SKM-1 treated with dmso at 0.1 percent for 144 hours (cell line): ENCODE results near the gene PCDHGA2.
A peak's percentile ranks its signal among the peaks of the same experiment; 100 is the strongest.
"Not testable (repeated sequence)": the region's sequence is repeated elsewhere in the genome, so short reads cannot be mapped to it uniquely, and the experiment has no call there.

Experiments
- DNase-seq: peaks from one replicate; lab custom pipeline; 2025; ENCODE audit not compliant: unreplicated experiment; lab: John Stamatoyannopoulos, UW

The PCDHGA2 gene

GRCh38 chr5:141346017-141346416, 7.5 kb downstream of the PCDHGA2 start:
- not testable (repeated sequence) for DNase-seq

DNA sequence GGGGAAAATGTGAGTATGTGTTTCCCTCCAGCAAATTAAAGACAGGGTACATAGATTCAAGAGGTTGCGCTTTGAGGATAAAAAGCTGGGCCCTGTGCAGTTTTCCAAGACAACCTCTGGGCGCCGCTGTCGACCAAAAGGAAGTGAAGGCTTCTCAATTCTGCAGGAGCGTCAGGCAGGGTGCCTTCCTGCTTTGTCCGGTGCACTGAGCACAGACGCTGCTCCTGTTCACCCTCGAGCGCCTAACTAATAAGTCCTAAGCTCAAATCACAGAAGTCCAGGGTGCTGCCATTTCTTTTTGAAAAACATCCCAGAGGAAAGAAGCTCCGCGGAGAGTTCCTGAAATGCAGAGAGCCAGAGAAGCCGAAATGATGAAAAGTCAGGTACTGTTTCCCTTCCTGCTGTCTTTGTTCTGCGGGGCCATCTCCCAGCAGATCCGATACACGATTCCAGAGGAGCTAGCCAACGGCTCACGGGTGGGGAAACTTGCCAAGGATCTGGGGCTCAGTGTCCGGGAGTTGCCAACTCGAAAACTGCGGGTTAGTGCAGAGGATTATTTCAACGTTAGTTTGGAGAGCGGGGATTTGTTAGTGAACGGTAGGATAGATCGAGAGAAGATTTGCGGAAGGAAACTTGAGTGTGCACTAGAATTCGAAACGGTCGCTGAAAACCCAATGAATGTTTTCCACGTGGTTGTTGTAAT, 11.5 kb downstream of the PCDHGA2 start, which contains the start of gene PCDHGB1:
Gene PCDHGB1 (plus strand): TSS at position 183 of the 703 bp plus-strand sequence. CDS start 162 bp downstream, at position 345.
- peak; percentile 8 for DNase-seq

DNA sequence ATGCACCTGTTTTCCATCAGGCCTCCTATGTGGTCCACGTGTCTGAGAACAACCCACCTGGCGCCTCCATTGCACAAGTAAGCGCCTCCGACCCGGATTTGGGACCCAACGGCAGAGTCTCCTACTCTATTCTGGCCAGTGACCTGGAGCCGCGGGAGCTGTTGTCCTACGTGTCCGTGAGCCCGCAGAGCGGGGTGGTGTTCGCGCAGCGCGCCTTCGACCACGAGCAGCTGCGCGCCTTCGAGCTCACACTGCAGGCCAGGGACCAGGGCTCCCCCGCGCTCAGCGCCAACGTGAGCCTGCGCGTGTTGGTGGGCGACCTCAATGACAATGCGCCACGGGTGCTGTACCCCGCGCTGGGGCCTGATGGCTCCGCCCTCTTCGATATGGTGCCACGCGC, 13.0 kb downstream of the PCDHGA2 start:
- no peak for DNase-seq

GRCh38 chr5:141354900-141355469, 16.4 kb downstream of the PCDHGA2 start, which contains the start of gene PCDHGA4:
Gene PCDHGA4 (plus strand): TSS chr5:141355021. CDS start chr5:141355108, 87 bp downstream.
- no peak for DNase-seq

GRCh38 chr5:141355641-141356040, 17.1 kb downstream of the PCDHGA2 start:
- DNase-seq = no peak

DNA sequence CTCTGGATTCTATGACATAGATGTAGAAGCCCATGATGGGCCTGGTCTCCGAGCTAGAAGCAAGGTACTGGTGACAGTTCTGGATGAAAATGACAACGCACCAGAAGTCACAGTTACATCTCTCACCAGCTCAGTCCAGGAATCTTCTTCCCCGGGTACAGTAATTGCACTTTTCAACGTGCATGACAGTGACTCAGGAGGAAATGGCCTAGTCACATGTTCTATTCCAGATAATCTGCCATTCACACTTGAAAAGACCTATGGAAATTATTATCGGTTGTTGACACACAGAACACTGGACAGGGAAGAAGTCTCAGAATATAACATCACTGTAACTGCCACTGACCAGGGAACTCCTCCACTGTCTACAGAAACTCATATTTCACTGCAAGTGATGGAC, 17.6 kb downstream of the PCDHGA2 start:
- no peak for DNase-seq

DNA sequence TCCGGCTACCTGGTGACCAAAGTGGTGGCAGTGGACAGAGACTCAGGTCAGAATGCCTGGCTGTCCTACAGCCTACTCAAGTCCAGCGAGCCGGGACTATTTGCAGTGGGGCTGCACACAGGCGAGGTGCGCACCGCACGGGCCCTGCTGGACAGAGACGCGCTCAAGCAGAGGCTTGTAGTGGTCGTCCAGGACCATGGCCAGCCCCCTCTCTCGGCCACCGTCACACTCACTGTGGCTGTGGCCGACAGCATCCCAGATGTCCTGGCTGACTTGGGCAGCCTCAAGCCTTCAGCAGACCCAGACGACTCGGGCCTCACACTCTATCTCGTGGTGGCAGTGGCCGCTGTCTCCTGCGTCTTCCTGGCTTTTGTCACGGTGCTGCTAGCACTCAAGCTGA, 18.4 kb downstream of the PCDHGA2 start:
- DNase-seq = no peak

DNA sequence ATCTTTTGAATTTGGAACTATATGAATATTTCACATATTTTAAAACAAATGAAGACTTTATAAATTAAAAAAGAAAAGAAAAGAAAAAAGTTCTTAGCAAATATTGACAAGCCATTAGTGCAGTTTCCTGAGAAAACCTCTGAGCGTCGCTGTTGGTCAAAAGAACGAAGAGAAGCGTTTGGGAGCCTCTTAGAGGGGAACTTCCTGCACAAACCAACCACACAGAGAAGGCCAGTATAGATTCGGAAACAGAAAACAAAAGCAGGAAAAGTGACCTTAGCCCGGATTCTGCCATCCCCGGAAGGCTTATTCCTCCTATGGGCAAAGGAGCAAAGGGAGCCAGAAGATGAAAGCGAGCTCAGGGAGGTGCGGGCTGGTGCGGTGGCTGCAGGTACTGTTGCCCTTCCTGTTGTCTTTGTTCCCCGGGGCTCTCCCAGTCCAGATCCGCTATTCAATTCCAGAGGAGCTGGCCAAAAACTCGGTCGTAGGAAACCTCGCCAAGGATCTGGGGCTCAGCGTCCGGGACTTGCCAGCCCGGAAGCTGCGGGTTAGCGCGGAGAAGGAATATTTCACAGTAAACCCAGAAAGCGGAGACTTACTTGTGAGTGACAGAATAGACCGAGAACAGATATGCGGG, 21.3 kb downstream of the PCDHGA2 start, which contains the start of gene PCDHGB2:
Gene PCDHGB2 (plus strand): TSS at position 205 of the 637 bp plus-strand sequence. CDS start 142 bp downstream, at position 347.
- DNase-seq = no peak

DNA sequence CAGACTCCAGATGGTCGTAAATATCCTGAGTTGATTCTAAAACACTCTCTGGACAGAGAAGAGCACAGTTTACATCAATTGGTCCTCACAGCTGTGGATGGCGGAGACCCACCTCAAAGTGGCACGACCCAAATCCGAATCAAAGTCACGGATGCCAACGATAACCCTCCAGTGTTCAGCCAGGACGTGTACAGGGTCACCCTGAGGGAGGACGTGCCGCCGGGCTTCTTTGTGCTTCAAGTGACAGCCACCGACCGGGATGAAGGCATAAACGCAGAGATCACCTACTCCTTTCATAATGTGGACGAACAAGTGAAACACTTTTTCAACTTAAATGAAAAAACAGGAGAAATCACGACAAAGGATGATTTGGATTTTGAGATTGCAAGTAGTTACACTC, 22.1 kb downstream of the PCDHGA2 start:
- no peak for DNase-seq

DNA sequence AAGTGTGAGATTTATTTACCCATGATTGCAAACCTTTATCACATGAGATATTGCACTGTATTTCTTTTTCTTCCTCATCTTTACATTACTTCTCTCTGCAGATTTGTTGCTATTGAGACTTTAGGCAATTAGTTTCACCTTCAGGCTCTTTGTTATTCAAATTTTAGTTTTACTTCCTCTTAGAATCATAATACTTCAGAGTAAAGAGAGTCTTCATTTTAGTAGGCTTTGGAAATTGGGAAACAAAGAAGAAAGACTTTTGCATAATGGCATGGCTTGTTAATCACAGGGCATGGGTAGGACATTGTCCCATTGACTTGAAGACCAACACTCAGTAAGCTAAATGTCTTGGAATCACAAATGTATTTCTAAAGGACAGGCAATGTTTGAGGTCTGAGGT, 24.2 kb downstream of the PCDHGA2 start:
- DNase-seq = no peak

DNA sequence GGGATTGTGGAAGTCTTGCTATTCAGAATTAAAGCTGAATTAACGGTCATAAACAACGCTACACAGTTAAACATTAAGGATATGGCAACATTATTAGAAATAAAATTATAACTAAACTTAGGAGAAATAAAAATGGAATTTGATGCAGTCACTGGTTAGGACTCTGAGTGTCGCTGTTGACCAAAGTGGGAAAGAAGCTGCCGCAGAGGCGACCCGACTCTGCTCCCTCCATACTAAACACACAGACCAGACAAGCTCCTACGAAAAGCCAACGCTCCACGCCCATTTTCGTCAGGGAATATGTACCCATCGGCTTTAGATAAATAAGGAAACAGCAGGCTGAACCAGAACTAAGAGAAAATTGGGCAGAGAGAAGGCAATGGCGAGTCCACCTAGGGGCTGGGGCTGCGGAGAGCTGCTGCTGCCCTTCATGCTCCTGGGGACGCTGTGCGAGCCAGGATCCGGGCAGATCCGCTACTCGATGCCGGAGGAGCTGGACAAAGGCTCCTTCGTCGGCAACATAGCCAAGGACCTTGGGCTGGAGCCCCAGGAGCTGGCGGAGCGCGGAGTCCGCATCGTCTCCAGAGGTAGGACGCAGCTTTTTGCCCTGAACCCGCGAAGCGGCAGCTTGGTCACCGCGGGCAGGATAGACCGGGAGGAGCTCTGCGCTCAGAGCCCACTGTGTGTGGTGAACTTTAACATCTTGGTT, 25.5 kb downstream of the PCDHGA2 start, which contains the start of gene PCDHGA5:
Gene PCDHGA5 (plus strand): TSS at position 211 of the 709 bp plus-strand sequence. CDS start 169 bp downstream, at position 380.
- no peak for DNase-seq

GRCh38 chr5:141366016-141366896, 27.7 kb downstream of the PCDHGA2 start:
- no peak for DNase-seq

GRCh38 chr5:141369994-141370848, 31.7 kb downstream of the PCDHGA2 start, which contains the start of gene PCDHGB3:
Gene PCDHGB3 (plus strand): TSS chr5:141370242. CDS start chr5:141370395, 153 bp downstream.
- DNase-seq = no peak

GRCh38 chr5:141371572-141372475, 33.3 kb downstream of the PCDHGA2 start:
- DNase-seq = no peak

DNA sequence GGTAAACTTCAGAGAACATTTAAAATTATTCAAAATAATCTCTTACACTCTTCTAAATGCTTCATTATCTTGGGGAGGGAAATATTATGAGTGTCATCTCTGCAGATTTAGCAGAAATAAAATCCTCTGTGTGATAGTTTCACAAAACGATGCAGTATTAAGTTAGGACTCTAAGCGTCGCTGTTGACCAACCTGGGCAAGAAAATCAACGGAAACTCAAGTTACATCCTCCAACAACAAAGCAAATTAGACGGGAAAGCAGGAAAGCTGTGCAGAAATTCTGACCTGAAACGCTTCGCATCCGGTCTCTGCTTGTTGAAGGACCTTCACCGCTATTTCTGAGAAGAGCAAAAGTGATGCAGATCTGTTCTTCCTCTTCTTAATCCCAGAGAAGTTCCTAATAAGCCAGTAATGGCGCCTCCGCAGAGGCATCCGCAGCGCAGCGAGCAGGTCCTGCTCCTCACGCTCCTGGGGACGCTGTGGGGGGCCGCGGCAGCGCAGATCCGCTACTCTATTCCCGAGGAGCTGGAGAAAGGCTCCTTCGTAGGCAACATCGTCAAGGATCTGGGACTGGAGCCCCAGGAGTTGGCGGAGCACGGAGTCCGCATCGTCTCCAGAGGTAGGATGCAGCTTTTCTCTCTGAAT, 35.2 kb downstream of the PCDHGA2 start, which contains the start of gene PCDHGA6:
Gene PCDHGA6 (plus strand): TSS at position 219 of the 645 bp plus-strand sequence. CDS start 193 bp downstream, at position 412.
- DNase-seq = no peak

DNA sequence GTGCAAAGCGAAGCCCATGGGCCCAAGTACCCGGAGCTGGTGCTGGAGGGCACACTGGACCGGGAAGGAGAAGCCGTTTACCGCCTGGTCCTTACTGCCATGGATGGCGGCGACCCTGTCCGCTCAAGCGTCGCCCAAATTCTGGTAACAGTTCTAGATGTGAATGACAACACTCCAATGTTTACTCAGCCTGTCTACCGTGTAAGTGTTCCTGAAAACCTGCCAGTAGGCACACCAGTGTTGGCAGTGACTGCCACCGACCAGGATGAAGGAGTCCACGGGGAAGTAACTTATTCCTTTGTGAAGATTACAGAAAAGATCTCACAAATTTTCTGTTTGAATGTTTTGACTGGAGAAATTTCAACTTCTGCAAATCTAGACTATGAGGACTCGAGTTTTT, 36.1 kb downstream of the PCDHGA2 start:
- DNase-seq = no peak

- DNase-seq = not testable (repeated sequence)
These were observed 37.0 kb downstream of the PCDHGA2 start for GRCh38 chr5:141375444-141376155.
